NCI-H1694 (cell line): ENCODE measurements around the gene EZH1.

Experiments used
- DNase-seq: peaks from one replicate; lab custom pipeline; 2025; lab: John Stamatoyannopoulos, UW

The EZH1 gene

GRCh38 chr17:42682722-42683403, 62.0 kb downstream of the EZH1 start:
- no peak for DNase-seq

DNA sequence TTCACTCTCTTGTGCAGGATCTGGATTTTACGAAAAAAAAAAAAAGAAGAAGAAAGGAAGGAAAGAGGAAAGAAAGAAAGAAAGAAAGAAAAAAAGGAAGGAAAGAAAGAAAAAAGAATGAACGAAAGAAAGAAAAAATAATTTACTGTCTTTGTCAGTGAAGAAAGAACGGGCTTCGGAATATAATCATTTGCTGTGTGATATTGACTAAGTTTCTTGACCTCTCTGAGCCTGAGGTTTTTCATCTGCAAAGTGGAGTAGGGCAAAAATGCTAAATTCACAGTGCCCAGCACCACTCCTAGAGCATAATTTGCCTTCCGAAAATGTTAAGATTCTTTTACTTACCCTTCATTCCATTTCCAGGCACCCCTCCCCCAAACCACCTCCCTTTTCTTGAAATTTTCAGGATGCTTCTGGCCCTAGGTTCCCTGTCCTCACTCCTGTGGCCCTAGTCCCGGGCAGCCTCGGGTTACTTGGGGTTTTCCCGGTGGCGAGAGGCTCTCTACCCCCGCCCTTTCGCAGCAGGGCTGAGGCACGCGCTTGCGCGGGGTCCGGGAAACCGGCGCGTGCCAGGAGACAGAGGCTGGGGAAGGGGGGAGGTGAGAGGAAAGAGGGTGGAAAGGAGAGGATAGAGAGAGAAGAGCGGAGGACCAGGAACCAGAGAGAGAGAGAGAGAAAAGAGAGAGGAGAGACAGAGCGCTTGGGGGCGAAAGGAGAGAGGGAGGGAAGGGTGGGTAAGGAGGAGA, 62.7 kb downstream of the EZH1 start, which contains the start of gene CNTNAP1:
TSS of gene CNTNAP1 (plus strand) at position 556 of the 746 bp plus-strand sequence. CDS start 299 bp downstream, outside the sequence.
- DNase-seq = peak; percentile 68

DNA sequence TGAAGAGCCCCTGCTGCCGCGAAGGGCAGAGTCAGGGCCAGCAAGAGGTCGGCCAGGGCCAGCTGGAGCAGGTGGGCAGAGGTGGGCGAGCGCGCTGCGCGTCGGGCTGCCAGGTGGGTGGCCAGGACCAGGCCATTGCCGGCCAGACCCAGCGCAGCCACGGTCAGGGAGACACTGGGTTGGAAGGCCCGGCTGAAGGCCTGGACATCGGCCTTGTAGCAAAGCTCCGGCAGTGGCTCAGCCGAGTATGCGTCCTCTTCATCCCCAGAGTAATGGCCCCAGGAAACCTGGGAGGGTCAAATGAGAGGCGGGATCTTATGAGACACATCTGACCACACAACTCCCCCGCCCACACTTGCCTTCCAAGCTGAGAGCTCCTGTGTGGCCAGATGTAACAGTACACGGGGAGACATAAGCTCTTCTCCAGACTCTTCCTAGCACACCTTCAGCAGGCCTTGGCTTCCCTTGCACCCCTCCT, 64.5 kb downstream of the EZH1 start:
- DNase-seq = no peak

GRCh38 chr17:42679492-42680330, 65.1 kb downstream of the EZH1 start:
- DNase-seq = peak; percentile 24

- DNase-seq = peak; percentile 85
Measured at GRCh38 chr17:42678951-42679491, 65.8 kb downstream of the EZH1 start.

DNA sequence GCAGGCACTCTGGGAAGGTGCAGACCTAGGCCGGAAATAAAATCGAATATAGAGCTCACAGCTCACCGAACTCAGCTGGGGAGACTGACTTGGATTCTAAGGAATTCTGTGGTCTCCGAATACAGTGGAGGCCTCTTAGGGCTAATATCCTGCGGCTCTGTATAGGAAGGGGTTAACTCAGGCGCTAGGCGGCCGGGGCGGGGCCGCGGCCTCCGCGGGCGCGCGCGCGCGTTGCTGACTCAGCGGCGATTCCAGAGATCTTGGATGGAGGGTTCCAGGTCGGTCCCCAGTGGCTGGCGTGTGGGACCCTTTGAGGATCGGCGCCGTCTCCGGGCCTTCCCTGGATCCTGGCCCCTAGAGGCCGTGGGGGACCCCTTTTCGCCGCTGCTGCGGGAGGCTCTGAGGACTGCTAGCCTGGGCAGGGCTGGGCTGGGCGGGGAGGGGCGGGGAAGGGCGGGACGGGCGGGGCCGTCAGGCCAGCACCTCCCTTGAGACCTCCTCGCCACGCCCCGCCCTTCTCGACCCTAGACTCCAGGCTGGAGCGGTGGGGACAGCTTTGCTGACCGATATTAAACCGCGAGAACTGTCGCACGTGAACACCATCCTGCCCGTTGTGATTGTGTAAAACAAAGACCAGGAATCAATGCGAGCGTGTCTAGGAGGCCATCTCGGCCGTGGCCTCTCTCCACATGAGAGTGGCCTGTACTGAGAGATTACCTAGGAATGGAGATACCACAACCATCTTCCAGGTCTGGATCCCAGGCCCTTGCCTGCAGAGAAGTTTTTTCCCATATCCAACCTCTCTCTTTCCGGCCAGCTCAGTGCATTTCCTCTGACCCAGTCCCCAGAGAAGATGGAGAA, 66.7 kb downstream of the EZH1 start:
- peak; percentile 81 for DNase-seq

DNA sequence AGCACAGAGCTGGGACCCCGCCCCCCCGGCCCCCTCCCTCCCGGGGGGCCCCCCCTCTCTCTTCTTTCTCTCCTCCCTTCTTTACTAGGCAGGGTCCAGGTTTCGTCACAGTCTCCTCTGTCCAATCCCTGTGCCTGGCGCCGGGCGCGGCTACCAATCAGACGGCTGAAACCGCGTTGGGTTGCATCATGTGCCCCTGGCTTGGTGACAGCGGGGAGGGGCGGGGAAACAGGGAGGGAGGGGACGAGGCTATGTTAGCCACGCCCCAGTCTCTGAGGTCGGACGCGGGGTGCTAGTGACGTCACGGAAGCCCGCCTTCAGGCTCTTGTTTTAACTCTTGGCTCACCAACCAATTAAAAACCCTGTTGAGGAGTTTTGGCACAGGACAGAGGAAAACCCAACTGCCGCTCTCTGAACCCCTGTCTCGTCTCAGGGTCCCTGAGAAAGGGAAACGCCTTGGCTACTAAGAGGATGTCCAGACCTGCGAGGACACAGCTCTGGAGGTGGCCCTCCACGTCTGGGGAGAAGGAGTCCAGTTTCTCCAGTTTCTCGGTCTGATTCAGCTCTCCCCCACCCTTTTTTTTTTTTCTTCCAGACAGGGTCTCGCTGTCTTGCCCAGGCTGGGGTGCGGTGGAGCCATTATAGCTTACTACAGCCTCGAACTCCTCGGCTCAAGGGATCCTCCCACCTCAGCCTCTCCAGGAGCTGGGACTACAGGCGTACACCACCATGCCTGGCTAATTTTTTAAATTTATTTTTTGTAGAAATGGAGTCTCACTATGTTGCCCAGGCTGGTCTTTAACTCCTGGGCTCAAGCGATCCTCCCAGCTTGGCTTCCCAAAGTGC, 67.6 kb downstream of the EZH1 start:
- DNase-seq = peak; percentile 99

GRCh38 chr17:42676424-42677011, 68.3 kb downstream of the EZH1 start, which contains the start of gene PLEKHH3:
TSS of gene PLEKHH3 (minus strand) at chr17:42676994. CDS start at chr17:42676563, 431 bp downstream.
- peak; percentile 47 for DNase-seq

- DNase-seq = no peak
Measured at GRCh38 chr17:42675965-42676423, 68.8 kb downstream of the EZH1 start.

GRCh38 chr17:42675348-42675964, 69.4 kb downstream of the EZH1 start:
- no peak for DNase-seq

GRCh38 chr17:42674755-42675347, 70.0 kb downstream of the EZH1 start:
- DNase-seq = no peak

DNA sequence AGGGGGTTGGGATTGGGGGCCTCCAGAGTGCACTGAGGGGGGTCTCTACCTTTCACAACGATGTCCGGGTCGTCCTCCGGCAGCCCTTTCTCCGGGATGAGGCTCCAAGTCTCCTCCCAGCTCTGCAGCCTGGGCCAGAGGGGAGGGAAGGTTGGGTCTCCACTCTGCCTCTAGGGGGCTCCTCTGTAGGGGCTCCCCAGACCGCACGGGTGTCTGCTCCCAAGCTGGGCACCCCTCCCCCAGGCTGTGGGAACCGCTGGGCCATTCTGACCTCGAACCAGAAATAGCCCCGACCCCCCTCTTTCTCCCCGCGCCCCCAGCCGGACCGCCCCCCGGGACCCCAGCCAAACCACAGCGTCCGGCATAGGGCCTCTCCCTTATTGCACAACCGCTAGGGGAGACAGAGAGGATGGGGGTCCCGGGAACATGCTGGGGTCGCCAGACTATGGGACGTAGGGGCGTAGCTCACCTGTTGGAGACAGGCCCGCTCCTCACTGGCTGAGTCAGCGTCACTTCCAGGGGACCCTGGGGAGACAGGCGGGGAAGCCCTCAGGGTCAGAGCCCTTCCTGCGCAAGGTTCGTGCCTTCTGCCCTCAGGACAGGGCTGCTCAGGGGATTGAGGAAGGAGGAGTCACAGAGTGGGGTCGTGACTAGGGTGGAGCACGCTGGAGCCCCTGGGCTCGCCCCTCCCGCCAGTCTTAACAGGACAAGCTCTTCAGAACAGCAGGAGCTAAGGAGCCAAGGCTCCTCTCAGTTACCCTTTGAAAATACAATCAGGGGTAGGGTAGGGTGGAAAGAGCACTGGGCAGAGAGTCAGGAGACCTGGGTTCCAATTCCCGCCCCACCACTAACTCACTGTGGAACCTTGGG, 70.7 kb downstream of the EZH1 start:
- peak; percentile 24 for DNase-seq

- DNase-seq = no peak
Measured at GRCh38 chr17:42673266-42673884, 71.5 kb downstream of the EZH1 start.

DNA sequence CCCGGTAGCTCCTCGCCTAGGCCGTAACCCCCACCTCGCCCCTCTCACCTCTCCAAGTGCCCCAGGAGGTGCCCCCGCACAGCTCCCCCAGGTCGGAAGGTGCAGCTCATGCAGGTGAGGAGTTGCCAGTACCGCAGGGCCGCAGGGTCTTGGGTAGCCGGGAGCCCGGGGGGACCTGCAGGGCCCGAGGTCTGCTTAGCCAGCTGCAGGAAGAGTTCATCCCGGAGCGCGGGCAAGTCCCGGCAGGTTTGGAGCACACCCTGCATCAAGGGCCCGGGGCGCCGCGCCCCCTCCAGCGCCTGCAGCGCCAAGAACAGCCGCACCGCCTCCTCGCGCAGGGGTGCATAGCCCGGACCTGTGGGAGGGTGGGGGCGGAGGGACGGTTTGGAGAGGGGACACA, 72.8 kb downstream of the EZH1 start:
- peak; percentile 29 for DNase-seq

DNA sequence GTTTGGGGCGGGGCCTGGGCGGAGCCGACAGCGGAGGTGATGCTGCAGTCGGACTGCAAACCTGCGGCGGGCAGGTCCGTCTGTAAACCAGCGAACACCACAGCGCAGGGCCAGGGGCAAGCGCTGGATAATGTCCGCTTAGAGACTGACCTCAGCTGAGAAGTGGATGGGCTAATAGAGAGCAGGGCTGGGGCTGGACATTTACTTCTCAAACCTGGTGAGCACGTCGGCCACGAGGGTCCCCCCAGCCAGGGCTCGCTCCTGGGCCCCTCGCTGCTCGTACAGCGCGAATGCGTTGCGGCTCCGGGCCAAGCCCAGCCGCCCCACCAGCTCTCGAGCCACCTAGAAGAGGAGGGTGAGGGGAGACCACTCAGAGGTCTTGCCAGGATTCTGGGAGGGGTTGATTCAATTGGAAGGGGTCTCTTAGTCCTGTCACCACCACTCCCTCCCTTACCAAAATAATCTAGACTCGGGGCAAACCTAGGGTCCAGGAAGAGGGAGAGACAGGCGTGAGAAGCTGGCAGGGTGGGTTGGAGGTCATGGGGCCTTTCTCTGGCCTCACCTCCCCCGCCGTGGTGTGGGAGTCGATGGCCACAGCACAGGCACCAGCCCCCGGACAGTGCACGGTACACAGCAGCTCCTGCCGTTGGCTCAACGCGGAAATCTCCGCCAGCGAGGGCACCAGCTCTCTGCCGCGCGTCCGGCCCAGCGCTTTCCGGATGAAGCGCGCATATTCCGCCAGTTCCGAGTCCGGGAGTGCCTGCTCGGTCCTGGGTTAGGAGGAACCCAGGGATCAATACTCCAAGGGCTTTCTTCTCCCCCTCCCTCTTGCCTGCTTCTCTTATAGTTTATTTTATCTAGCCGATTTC, 73.8 kb downstream of the EZH1 start:
- no peak for DNase-seq
